Ureter (tissue), 1 donor: ENCODE results near the gene SLC35C1. TPM values are rescaled to one million over a fixed set of nuclear protein-coding genes. Genes with fewer than 3 reads are reported as not detected.

Source experiments
- DNase-seq: peaks from one replicate; pipeline ENCODE4 v3.0.0-alpha.2; 2020; ENCODE audit warnings: low spot score
- total RNA-seq: library from RNA; stranded (reverse); gene quantifications from one replicate; pipeline ENCODE4 v1.2.4, GENCODE V29; 2023
- donor health status: DM: yes; HTN: yes; CAD: no.

The SLC35C1 gene
- 30.4 TPM for total RNA-seq

GRCh38 chr11:45804761-45805304 lies at the start of gene SLC35C1:
SLC35C1 (plus strand) TSS chr11:45805149; CDS start chr11:45805802, 653 bp downstream.
- DNase-seq, result peak; percentile 98

- DNase-seq, result no peak
These were observed 49.6 kb upstream of the SLC35C1 start for GRCh38 chr11:45755281-45755859.

DNA sequence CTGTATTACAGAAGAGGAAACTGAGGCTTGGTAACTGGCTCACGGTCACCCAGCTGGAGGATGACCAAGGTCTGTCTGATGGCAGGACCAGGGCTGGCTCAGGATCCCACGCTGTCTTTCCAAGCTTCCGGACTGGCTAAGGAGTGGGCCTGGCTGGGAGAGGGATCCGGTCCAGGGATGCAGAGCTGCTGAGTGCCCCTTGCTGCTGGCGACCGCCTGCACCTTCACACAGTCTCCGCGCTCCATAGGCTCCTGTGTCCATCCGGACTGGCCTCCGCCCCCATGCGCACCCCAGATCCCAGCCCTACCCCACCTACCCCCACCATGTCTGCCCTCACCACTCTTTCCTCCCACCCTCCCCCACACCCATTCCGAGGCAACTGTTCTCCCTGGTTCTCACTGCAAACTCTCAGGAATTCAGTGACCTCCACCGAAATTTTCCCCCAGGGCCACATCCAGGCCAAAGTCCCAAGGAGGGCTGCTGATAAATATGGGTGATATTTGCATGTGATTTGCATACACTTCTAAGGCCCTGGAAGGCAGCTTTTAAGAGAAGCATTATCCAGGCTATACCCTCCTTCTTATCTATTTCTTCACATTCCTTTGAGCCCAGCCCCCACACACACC lies 48.5 kb upstream of the SLC35C1 start:
- no peak for DNase-seq

DNA sequence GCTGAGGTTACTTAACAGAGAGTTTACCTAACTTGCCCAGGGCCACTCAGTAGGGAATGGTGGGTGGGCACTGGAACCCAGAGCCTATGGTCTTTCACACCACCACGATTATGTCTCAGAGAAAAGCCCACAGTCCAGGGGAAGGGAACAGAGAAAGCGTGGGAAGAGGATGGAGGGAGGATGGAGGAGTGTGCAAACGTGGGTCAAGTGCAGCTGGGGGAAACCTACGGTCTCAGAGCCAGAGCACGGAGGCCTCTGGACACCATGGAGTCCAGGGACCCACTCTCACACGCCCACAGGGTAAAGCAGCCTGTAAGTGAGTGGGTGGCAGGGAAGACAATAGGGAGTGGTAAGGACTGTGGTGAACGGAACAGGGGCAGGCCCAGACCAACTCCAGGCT lies 47.3 kb upstream of the SLC35C1 start:
- DNase-seq, result no peak

DNA sequence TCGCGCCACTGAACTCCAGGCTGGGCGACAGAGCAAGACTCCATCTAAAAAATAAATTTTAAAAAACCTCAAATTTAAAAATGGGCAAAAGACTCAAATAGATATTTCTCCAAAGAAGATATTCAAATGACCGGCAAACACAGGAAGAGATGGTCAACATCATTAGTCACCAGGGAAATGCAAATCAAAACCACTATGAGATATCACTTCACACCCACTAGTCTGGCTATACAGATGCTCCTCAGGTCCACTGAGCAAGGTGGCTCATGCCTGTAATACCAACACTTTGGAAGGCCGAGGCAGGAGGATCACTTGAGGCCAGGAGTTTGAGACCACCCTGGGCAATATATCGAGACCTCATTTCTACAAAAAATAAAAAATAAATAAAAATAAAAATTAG lies 43.3 kb upstream of the SLC35C1 start:
- DNase-seq, result no peak

DNA sequence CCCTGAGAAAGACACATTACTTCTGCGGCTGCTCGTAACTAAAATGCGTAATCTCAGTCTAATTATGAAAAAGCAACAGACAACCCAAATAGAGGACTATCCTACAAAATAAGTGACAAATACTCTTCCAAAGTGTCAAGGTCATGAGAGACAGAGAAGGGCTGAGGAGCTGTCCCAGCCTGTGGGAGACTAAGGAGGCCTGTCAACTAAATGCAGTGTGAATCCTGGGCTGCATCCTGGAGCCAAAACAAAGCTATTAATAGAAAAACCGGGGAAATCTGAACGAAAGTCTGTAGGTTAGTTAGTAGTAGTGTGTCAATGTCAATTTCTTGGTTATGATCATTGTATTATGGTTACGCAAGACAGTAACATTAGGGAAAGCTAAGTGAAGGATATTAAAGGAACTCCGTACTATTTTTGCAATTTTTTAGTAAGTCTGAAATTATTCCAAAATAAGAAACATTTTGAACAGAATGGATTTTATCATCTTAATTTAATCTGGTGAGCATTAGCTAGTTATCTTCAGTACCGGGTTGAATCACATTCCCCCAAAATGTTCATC lies 39.8 kb upstream of the SLC35C1 start:
- no peak for DNase-seq

- DNase-seq, result no peak
These were observed 39.1 kb upstream of the SLC35C1 start for GRCh38 chr11:45765836-45766235.

GRCh38 chr11:45766469-45766868 lies 38.5 kb upstream of the SLC35C1 start:
- DNase-seq, result no peak

DNA sequence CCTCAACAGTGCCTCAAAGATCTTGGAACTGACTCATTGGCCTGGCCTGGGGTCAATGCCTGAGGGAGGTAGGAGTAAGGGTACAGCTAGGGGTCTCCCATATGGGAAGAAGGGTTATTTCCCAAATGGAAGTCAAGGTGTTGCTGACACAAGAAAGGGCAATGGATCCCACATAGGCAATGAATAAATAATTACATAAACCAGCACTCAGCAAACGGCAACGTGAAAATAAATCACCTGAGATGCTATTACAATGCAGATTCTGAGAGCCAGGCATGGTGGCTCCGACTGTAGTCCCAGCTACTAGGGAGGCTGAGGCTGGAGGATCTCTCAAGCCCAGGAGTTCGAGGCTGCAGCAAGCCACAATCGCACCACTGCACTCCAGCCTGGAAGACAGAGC lies 36.5 kb upstream of the SLC35C1 start:
- DNase-seq, result no peak

DNA sequence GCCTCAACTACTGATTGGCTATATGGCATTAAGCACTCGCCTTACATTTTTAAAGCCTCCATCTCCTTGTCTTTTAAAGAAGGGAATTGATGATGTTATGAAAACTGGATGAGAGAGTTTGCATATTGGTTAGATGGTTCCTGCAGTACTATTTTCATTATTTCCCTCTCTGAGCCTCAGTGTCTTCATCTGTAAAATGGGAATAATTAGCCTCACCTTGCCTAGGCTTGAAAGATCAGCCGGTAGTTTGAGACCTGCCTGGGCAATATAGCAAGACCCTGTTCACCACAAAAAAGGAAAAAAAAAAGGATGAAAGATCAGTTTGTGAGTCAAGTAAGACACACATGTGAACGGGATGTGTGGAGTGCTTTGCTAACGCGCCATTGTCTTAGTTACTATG lies 35.0 kb upstream of the SLC35C1 start:
- DNase-seq, result no peak

- peak; percentile 68 for DNase-seq
These were observed 33.8 kb upstream of the SLC35C1 start for GRCh38 chr11:45771193-45771565.

DNA sequence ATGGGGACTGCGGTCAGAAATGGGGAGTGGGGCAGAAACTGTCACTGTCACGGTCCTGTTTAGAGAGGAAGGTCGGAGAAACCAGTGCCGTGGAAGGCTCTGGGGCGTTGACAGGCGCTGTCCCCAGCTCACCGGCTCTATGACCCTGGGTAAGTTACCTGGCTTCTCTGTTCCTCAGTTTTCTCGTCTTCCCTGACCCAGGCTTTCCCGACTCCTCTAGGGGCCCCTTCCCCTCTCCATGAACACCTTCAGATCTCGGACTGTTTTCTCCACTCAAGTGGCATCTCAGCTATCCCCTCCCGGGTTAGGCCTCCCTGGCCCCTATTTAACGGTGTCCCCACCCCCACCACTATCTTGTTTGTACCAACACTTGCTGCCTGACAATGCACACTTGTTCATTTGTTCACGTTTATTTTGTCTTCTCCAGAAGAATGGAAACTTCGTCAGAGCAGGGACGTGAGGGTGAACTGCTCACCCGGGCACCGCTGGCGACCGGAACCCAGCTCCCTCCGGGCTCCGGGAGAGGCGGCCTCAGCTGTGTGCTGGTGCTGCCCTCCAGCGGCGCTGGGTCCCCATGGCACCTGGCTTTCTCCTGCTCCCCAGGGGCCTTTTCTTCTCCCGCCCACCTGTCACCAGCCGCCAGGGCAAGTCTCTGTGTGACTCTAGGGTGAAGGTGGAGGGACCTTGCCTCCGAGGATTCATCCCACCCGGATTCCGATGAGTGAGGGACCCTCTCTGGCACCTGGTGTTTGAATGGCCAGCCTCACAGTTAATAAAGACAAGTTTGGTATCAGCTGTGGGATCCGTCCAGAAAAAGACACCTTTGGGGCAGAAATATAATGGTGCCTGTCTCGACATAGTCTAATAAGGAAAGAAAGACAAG lies 33.1 kb upstream of the SLC35C1 start:
- DNase-seq, result peak; percentile 82

- DNase-seq, result no peak
These were observed 32.5 kb upstream of the SLC35C1 start for GRCh38 chr11:45772449-45772774.

GRCh38 chr11:45772986-45773785 lies 31.8 kb upstream of the SLC35C1 start:
- DNase-seq, result no peak

DNA sequence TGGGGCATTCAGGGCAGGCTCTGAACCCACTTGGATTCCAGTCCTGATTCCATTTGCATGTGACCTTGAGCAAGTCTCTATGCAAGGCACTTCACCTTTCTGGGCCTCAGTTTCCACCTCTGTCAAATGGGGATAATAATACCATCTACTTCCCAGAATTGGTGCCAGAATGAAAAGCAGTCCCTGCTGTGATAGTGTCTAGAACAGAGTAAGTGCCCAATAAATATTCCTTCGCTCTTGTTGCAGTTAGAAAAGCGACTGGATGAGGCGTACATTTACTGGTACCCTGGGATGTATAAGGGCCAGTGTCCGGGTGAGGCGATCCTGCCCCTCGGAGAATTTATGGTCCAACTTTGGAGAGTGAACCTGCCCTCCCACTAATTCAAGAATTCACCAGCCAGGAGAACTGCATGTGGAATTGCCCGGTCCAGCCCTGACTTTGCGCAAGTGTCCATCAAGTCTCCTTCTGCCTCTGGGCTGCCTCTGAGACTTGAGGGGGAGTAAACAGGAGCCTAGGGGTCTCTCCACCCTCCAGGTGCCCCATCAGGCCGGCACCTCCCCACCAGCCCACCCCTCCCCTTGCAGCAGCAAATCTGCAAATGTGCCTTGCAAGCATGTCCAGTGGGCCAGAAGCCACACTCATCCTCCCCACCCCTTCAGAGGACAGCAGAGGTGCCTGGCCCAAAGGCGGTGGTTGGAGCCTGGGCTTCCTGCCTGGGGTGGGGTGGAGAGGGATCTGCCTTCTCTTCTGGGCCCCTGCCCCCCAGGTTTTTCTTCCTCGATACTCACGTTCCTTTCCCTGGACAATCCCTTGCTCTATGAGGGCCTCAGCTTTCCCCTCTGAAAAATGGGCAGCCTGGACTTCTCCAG lies 30.9 kb upstream of the SLC35C1 start:
- no peak for DNase-seq

- DNase-seq, result no peak
These were observed 30.2 kb upstream of the SLC35C1 start for GRCh38 chr11:45774786-45775185.

GRCh38 chr11:45777127-45777969 lies 27.6 kb upstream of the SLC35C1 start:
- DNase-seq, result no peak

DNA sequence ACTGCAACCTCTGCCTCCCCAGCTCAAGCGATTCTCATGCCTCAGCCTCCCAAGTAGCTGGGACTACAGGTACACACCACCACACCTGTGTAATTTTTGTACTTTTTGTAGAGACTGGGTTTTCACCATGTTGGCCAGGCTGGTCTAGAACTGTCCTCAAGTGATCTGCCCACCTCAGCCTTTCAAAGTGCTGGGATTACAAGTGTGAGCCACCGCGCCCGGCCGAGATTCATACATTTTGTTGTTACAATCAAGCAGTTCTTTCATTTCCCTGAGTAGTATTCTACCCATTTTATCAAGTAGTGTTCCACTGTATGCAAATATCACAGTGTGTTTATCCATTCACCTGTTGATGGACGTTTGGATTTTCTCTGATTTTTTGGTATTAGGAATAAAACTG lies 26.6 kb upstream of the SLC35C1 start:
- no peak for DNase-seq

- DNase-seq, result no peak
These were observed 25.3 kb upstream of the SLC35C1 start for GRCh38 chr11:45779602-45780001.

DNA sequence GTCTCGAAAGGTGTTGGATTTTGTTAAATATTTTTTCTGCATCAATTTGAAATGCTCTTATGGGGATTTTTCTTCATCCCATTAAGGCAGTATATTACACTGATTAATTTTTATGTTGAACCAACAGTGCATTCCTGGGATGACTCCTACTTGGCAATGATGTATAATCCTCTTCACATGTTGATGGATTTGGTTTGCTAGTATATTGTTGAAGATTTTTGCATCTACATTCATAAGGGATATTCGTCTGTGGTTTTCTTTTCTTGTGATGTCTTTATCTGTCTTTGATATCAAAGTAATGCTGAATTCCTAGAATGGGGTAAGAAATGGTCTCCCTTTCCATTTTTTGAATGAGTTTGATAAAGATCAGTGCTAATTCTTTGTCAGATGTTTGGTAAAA lies 18.7 kb upstream of the SLC35C1 start:
- DNase-seq, result no peak
